Left lung (tissue), 10 donors: ENCODE measurements around the gene BACH2. TPM values are rescaled to one million over a fixed set of nuclear protein-coding genes. Genes with fewer than 3 reads are reported as not detected.

Experiments
- ATAC-seq: fragments of 200-7000 bp; cut with Tn5 transposase; one replicate; pipeline ENCODE4 v1.9.1; 2020; ENCODE audit warnings: moderate library complexity
- DNase-seq, 4 donors: peaks; one replicate each; pipeline ENCODE4 v3.0.0-alpha.2; 2013 to 2020
- H3K27ac ChIP-seq, 2 donors: fragments of 200-600 bp; sonication (generic) in 1 of 2; one replicate each; pipeline versions ENCODE4 v1.5.0 to v1.8.0; 2020 to 2021
- H3K27me3 ChIP-seq, 2 donors: fragments of 200-600 bp; sonication (generic) in 1 of 2; one replicate each; pipeline versions ENCODE4 v1.5.0 to v1.8.0; 2020 to 2021
- H3K36me3 ChIP-seq, 2 donors: fragments of 200-600 bp; sonication (generic) in 1 of 2; one replicate each; pipeline versions ENCODE4 v1.5.0 to v1.8.0; 2020 to 2021
- H3K4me1 ChIP-seq, 2 donors: fragments of 200-600 bp; one replicate each; pipeline ENCODE4 v1.8.0; 2021
- H3K4me3 ChIP-seq, 2 donors: fragments of 200-600 bp; sonication (generic) in 1 of 2; one replicate each; pipeline versions ENCODE4 v1.5.0 to v1.8.0; 2020 to 2021; ENCODE audit warnings: mild to moderate bottlenecking in 1 of 2
- H3K9me3 ChIP-seq, 2 donors: fragments of 200-600 bp; sonication (generic) in 1 of 2; one replicate each; pipeline versions ENCODE4 v1.5.0 to v1.8.0; 2020 to 2021
- CTCF ChIP-seq, 2 donors: fragments of 200-600 bp; sonication (generic) in 1 of 2; IDR thresholded peaks; one replicate each; pipeline versions ENCODE4 v1.5.0 to v1.8.0; 2021; ENCODE audit warnings: antibody characterized with exemption in 2 of 2
- intact Hi-C, 2 donors: fragments of 100-400 bp; cut with DNase I; formaldehyde crosslinking; loops; one replicate each; pipeline versions ENCODE4 v1.11.2 to v1.14.2; 2022
- polyA plus RNA-seq, 6 donors: library from polyadenylated mRNA; unstranded; fragments of 120-200 nt; gene quantifications; one replicate each; pipeline ENCODE4 v1.2.1, GENCODE V29; 2013; ENCODE audit not compliant: insufficient read length in 6 of 6
- total RNA-seq, 2 donors: library from RNA; stranded (reverse); fragmentation: NEBNext Ultra II Directional; extraction: Animal tissue kit (Norgen Biotek cat#: 25700); gene quantifications; one replicate each; pipeline ENCODE4 v1.2.1, GENCODE V29; 2021
- donor health status: DM: no; HTN: yes; CAD: no.
- donor health status: DM: no; HTN: no; CAD: no.

BACH2 gene
- total and polyA plus RNA-seq, 8 donors = 3.8 to 10.6 (median 8.9) TPM

- DNase-seq (no peak), ATAC-seq (no peak)
- H3K27ac ChIP-seq = no peak overlapping the region
- no peaks in the 10 kb centered on the region for H3K4me1 ChIP-seq
- no peak for TF ChIP-seq CTCF (IDR thresholded peaks at IDR 0.05)
- H3K27me3 ChIP-seq = no peaks in the 10 kb centered on the region
- H3K9me3 ChIP-seq = no peaks in the 10 kb centered on the region
- intact Hi-C loops = no loop called here
- no peak overlapping the region for H3K4me3 ChIP-seq
- no peaks in the 10 kb centered on the region for H3K36me3 ChIP-seq
These were observed 47.2 kb downstream of the BACH2 start for GRCh38 chr6:90249458-90249857.

GRCh38 chr6:90249034-90249433 lies 47.6 kb downstream of the BACH2 start:
- DNase-seq = no peak
- no peak overlapping the region for H3K4me3 ChIP-seq
- no peaks in the 10 kb centered on the region for H3K4me1 ChIP-seq
- H3K27ac ChIP-seq = no peak overlapping the region
- no peaks in the 10 kb centered on the region for H3K27me3 ChIP-seq
- ATAC-seq = no peak
- TF ChIP-seq CTCF (IDR thresholded peaks at IDR 0.05) = no peak
- no peaks in the 10 kb centered on the region for H3K36me3 ChIP-seq
- H3K9me3 ChIP-seq = no peaks in the 10 kb centered on the region
- intact Hi-C loops = no loop called here

GRCh38 chr6:90247262-90247661 lies 49.4 kb downstream of the BACH2 start:
- H3K27me3 ChIP-seq = no peaks in the 10 kb centered on the region
- H3K9me3 ChIP-seq = no peaks in the 10 kb centered on the region
- no peak overlapping the region for H3K27ac ChIP-seq
- ATAC-seq (no peak), DNase-seq (no peak)
- no peaks in the 10 kb centered on the region for H3K4me1 ChIP-seq
- intact Hi-C loops = no loop called here
- H3K4me3 ChIP-seq = no peak overlapping the region
- no peaks in the 10 kb centered on the region for H3K36me3 ChIP-seq
- TF ChIP-seq CTCF (IDR thresholded peaks at IDR 0.05) = no peak

GRCh38 chr6:90241229-90241880 lies 55.3 kb downstream of the BACH2 start:
- no peak for ATAC-seq
- Histone ChIP-seq H3K27me3 (no peaks in the 10 kb centered on the region), H3K4me3 (no peak overlapping the region), H3K4me1 (no peaks in the 10 kb centered on the region), H3K9me3 (no peaks in the 10 kb centered on the region), H3K36me3 (no peaks in the 10 kb centered on the region), H3K27ac (no peak overlapping the region)
- intact Hi-C loops = no loop called here
- no peak for DNase-seq
- TF ChIP-seq CTCF (IDR thresholded peaks at IDR 0.05) = no peak

- intact Hi-C loops = loop anchor here in 1 of 2 donors (10.0 kb wide), 1 partner anchor 46 kb away; no protein-coding TSS in a partner anchor
- Histone ChIP-seq H3K4me3 (no peak overlapping the region), H3K36me3 (no peaks in the 10 kb centered on the region), H3K27ac (no peak overlapping the region), H3K9me3 (no peaks in the 10 kb centered on the region), H3K4me1 (no peaks in the 10 kb centered on the region), H3K27me3 (no peaks in the 10 kb centered on the region)
- TF ChIP-seq CTCF (IDR thresholded peaks at IDR 0.05) = no peak
- DNase-seq = no peak
- ATAC-seq = no peak
These were observed 58.0 kb downstream of the BACH2 start for GRCh38 chr6:90238496-90239266.
